ENCODE data around the gene NR5A2.

NR5A2 gene

GRCh38 chr1:200206340-200206739, 178.8 kb downstream of the NR5A2 start:
- Histone ChIP-seq H3F3A (ENCODE audit: low read depth) (no peaks in the 10 kb centered on the region), H3K79me2 (ENCODE audit: insufficient read depth, low read length) (no peaks in the 10 kb centered on the region), H3K36me3 (ENCODE audit: insufficient read depth, low read length) (no peaks in the 10 kb centered on the region), H3K9ac (ENCODE audit: low read depth, low read length, poor library complexity, severe bottlenecking) (no peak overlapping the region), H3K9me2 (replicated peaks; ENCODE audit: low read depth, low read length) (no peaks in the 10 kb centered on the region), H4K20me1 (ENCODE audit: insufficient read depth, low read length, poor library complexity, severe bottlenecking) (no peaks in the 10 kb centered on the region), H3K4me1 (ENCODE audit: insufficient read depth, low read length, poor library complexity, severe bottlenecking) (no peaks in the 10 kb centered on the region), H3K4me2 (ENCODE audit: low read depth, low read length, poor library complexity, severe bottlenecking) (no peak overlapping the region), H3K27me3 (ENCODE audit: insufficient read depth, low read length, poor library complexity, severe bottlenecking) (no peaks in the 10 kb centered on the region), H3K4me3 (ENCODE audit: low read length, poor library complexity, severe bottlenecking) (no peak overlapping the region), H3K9me3 (ENCODE audit: insufficient read depth, low read depth, low read length) (no peaks in the 10 kb centered on the region), H2AFZ (ENCODE audit: low read length) (no peak overlapping the region)
- TF ChIP-seq EZH2phosphoT487 (IDR thresholded peaks at IDR 0.05; ENCODE audit: borderline replicate concordance) (no peak), CTCF (conservative IDR thresholded peaks at IDR 0.05; ENCODE audit: low read length) (no peak)

GRCh38 chr1:200206761-200207160, 179.3 kb downstream of the NR5A2 start:
- no peaks in the 10 kb centered on the region for H3F3A ChIP-seq (ENCODE audit: low read depth)
- no peaks in the 10 kb centered on the region for H3K9me2 ChIP-seq (replicated peaks; ENCODE audit: low read depth, low read length)
- TF ChIP-seq EZH2phosphoT487 (IDR thresholded peaks at IDR 0.05; ENCODE audit: borderline replicate concordance) (no peak), CTCF (conservative IDR thresholded peaks at IDR 0.05; ENCODE audit: low read length) (no peak)
- no peaks in the 10 kb centered on the region for H3K27me3 ChIP-seq (ENCODE audit: insufficient read depth, low read length, poor library complexity, severe bottlenecking)
- no peaks in the 10 kb centered on the region for H3K4me1 ChIP-seq (ENCODE audit: insufficient read depth, low read length, poor library complexity, severe bottlenecking)
- H3K9ac ChIP-seq (ENCODE audit: low read depth, low read length, poor library complexity, severe bottlenecking): no peak overlapping the region
- no peaks in the 10 kb centered on the region for H3K9me3 ChIP-seq (ENCODE audit: insufficient read depth, low read depth, low read length)
- H3K79me2 ChIP-seq (ENCODE audit: insufficient read depth, low read length): no peaks in the 10 kb centered on the region
- no peaks in the 10 kb centered on the region for H4K20me1 ChIP-seq (ENCODE audit: insufficient read depth, low read length, poor library complexity, severe bottlenecking)
- no peaks in the 10 kb centered on the region for H3K36me3 ChIP-seq (ENCODE audit: insufficient read depth, low read length)
- no peak overlapping the region for H3K4me3 ChIP-seq (ENCODE audit: low read length, poor library complexity, severe bottlenecking)
- H2AFZ ChIP-seq (ENCODE audit: low read length): no peak overlapping the region
- no peak overlapping the region for H3K4me2 ChIP-seq (ENCODE audit: low read depth, low read length, poor library complexity, severe bottlenecking)

GRCh38 chr1:200207711-200208126, 180.2 kb downstream of the NR5A2 start:
- no peaks in the 10 kb centered on the region for H3F3A ChIP-seq (ENCODE audit: low read depth)
- 0 out of 2 replicates have a peak overlapping the region, but pooled peaks have one; percentile 5 for H2AFZ ChIP-seq (ENCODE audit: low read length)
- H3K9me3 ChIP-seq (ENCODE audit: insufficient read depth, low read depth, low read length): no peaks in the 10 kb centered on the region
- no peaks in the 10 kb centered on the region for H3K36me3 ChIP-seq (ENCODE audit: insufficient read depth, low read length)
- H3K79me2 ChIP-seq (ENCODE audit: insufficient read depth, low read length): no peaks in the 10 kb centered on the region
- H3K4me2 ChIP-seq (ENCODE audit: low read depth, low read length, poor library complexity, severe bottlenecking): no peak overlapping the region
- TF ChIP-seq CTCF (conservative IDR thresholded peaks at IDR 0.05; ENCODE audit: low read length): no peak
- TF ChIP-seq EZH2phosphoT487 (IDR thresholded peaks at IDR 0.05; ENCODE audit: borderline replicate concordance): no peak
- H3K4me3 ChIP-seq (ENCODE audit: low read length, poor library complexity, severe bottlenecking): no peak overlapping the region
- H3K27me3 ChIP-seq (ENCODE audit: insufficient read depth, low read length, poor library complexity, severe bottlenecking): no peaks in the 10 kb centered on the region
- no peaks in the 10 kb centered on the region for H3K4me1 ChIP-seq (ENCODE audit: insufficient read depth, low read length, poor library complexity, severe bottlenecking)
- no peak overlapping the region for H3K9ac ChIP-seq (ENCODE audit: low read depth, low read length, poor library complexity, severe bottlenecking)
- H4K20me1 ChIP-seq (ENCODE audit: insufficient read depth, low read length, poor library complexity, severe bottlenecking): no peaks in the 10 kb centered on the region
- no peaks in the 10 kb centered on the region for H3K9me2 ChIP-seq (replicated peaks; ENCODE audit: low read depth, low read length)
